Right kidney (tissue), 1 donor: ENCODE data around the gene INTS7.
"Not testable (repeated sequence)": the region's sequence is repeated elsewhere in the genome, so short reads cannot be mapped to it uniquely, and the experiment has no call there.

Source experiments
- DNase-seq: peaks from one replicate; pipeline ENCODE4 v3.0.0-alpha.2; 2016

The INTS7 gene

DNA sequence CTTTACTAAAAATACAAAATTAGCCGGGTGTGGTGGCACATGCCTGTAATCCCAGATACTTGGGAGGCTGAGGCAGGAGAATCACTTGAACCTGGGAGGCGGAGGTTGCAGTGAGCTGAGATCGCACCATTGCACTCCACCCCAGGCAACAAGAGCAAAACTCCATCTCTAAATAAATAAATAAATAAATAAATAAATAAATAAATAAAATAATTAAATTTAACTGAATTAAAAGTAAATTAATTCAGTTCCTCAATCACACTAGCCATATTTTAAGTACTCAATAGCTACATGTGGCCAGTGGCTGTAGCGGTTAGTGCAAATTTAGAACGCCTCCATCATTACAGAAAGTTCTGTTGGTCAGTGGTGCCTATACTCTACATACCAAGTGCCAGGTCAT lies 97.9 kb downstream of the INTS7 start:
- not testable (repeated sequence) for DNase-seq

GRCh38 chr1:211935448-211935970 lies 99.8 kb downstream of the INTS7 start:
- no peak for DNase-seq

DNA sequence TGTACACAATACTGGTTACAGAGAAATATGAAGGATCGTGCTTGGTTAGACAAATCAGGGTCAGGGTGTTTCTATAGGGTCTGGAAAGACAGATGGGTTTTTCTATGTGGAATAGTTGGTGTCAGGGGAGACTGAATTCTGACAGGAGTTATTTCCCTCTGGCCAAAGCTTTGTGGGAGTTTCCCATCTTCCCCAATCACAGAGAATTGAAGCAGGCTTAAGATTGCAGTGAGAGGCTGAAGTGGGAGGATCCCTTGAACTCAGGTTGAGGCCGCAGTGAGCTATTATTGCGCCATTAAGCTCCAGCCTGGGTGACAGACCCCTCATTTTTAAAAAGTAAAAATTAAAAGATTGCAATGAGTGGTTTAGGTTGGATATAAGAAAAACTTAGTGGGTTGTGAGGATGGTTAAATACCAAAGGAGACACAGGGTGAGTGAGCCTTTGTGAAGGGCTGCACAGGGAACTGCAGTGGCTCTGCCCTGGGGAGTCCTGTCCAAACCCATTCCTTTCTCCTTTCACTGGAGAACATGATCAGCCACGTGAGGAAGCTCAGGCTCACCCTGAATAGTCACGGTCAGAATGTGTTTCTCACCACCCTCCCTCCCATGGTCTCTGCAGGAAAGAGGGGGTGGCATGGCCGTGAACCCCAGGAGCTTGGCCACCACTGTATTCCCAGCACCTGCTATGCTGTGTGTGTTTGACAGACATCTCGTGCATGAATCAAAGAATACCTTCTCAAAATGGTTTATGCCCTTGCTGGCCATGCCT lies 101.2 kb downstream of the INTS7 start:
- DNase-seq: no peak

DNA sequence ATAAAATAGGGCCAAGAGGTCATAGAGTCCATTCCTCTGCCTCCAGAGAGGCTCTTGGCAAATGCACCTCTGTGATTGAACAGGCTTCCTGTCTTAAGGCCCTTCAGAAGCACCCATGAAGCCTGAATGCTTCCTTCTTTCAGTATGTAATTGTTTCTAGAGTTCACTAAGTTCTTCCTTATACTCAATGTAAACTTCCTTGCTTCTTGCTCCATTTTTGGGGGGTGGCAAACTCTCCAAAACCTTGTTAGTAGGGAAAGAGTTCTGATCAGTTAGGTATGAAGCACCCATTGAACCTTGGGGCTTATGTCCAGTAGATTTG lies 102.5 kb downstream of the INTS7 start:
- DNase-seq: no peak

- DNase-seq: no peak
These were observed 103.0 kb downstream of the INTS7 start for GRCh38 chr1:211932231-211932932.

DNA sequence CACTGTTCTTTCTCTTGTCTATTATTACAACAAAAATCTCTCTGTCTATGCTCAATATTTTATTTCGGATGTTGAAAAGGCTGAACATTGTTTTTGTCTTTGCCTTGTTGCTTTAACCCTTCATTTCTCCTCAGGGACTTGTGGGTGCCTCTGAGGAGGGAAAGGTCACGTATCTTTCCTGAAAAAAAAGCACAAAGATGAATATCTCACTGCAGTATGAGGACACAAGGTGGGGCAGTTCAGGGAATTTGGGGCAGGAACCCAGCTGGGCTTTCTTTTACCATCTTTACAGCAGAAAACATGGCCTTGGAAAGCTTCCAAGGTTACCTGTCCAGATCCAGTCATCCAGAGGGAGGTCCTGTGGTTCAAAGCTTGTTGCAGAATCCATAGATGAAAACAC lies 105.7 kb downstream of the INTS7 start:
- no peak for DNase-seq

DNA sequence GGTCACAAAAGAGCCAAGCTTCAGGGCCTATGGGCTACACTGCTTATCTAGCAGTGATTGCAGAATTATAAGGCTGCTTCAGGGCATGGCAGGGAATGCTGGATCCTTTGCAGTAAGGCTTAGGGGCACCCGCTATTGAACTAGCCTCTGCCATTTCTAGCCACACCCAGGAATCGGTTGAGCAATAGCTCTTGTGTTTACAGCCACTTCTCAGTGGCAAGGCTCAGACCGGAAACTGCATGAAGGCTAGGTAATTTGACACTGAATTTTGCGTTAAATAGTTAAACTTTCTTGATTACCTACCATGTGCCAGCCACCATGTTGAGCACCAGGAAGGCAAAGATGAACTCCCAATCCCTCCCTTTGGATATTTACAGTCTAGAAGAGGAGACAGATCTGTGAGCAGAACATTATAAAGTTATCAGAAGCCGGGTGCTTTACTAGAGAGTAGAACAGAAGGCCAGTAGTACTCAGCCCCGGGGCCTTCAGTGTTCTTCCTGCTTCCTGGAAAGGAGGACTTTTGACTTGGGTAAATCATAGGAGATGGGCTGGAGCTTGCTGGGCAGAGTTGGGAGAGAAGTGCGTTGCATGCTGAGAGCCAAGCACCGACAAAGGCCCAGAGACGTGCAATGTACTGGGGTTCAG lies 106.2 kb downstream of the INTS7 start:
- DNase-seq: no peak

DNA sequence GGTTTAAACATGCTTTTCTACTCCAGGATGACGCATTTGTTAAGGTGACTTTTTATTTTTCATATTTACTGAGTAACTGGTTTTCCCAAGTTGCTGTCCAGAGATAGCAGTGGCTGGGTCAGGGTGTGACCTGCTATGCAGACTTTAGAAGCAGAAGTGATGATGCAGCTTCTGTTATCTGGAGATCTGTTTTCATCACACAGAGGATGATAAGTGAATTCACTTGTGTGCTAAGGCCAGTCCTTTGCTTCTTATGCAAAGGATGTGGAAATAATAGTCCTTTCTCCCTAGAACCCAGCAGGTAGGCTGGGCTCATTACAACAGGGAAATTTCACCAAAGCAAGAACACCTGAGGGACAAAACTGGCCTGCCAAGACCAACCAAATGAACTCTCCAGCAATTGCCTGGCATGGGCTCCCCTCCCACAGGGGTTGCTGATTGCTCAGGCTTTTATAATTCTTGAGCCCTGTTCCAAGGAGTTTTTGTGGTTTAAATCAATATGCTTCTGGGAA lies 107.0 kb downstream of the INTS7 start:
- no peak for DNase-seq

DNA sequence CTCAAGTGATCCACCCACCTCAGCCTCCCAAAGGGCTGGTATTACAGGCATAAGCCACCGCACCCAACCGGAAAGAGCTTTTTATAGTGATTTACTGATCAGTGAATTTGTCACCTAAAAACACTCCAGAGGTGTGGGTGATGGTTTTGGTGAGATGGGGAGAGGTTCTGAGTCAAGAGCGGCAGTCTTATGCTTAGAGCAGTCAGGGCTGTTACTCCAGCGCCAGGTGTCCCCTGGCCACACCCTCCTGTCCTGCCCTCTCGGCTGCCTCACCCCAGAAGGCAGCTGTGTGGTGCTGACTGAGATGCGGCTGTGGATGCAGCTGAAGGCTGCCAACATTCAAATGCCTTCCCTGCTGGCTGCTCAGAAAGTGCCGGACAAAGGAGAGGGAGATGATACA lies 110.3 kb downstream of the INTS7 start:
- no peak for DNase-seq

GRCh38 chr1:211924256-211924655 lies 111.1 kb downstream of the INTS7 start:
- no peak for DNase-seq

GRCh38 chr1:211923095-211923494 lies 112.3 kb downstream of the INTS7 start:
- DNase-seq: no peak

GRCh38 chr1:211921579-211922095 lies 113.7 kb downstream of the INTS7 start:
- no peak for DNase-seq

GRCh38 chr1:211920602-211921226 lies 114.6 kb downstream of the INTS7 start:
- no peak for DNase-seq

DNA sequence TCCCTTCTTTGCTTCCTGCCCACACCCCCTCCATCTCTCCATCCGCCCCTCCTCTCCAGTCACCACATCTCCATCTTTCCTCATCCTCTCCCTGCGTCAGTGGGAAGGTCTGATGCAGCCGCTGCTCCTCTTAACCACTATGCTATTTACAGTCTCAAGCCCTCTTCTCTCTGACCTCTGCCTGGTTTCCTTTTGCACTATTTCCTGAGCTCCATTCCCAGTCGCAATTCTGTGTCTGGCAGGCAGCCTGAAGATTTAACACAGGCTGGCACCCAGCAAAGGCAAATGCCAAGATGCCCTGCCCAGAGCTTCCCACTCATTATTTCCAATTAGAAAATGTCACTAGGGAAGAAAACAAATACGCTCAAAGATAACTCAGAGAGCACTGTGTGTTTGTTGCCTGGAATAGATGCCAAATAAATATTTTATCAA lies 115.2 kb downstream of the INTS7 start:
- DNase-seq: no peak

DNA sequence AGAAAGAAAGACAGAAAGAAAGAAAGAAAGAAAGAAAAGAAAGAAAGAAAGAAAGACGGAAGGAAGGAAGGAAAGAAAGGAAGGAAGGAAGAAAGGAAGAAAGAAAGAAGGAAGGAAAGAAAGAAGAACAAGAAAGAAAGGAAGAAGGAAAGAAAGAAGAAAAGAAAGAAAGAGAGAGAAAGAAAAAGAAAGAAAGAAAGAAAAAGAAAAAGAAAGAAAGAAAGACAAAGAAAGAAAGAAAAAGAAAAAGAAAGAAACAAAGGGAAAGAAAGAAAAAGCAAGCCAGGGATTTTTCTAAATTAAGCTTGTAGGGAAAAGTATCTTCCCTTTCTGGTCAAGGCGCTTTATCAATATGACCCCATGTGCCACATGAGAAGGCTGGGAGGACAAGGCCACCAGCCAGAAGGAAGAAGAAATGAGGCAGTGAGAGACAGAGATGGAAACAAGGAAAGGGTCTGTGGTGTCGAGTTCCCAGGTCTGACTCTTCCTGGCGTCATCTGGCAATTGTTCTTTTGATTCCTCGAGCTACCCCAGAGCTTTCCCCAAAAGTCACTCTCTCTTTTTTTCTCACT lies 116.4 kb downstream of the INTS7 start:
- no peak for DNase-seq

- DNase-seq: not testable (repeated sequence)
These were observed 118.9 kb downstream of the INTS7 start for GRCh38 chr1:211916458-211916857.

DNA sequence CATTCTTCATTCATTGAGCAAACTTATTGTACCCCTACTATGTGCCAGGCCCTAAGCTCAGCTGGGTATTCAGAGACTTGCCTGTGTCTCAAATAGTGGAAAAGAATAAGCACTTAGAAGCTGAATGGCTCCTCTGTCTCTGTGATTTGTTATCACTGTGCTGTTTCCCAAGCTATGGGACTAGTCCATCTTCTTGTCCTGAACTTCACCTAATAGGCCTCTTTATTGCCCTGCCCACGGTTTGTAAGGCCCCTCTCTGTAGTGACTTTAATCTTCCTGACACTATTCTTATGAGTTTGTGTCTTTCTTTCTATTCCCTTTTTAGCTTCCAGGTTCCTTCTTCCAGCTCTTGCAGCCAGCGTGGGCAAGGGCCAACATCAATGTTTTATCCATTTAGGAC lies 119.4 kb downstream of the INTS7 start:
- no peak for DNase-seq

- no peak for DNase-seq
These were observed 122.4 kb downstream of the INTS7 start for GRCh38 chr1:211912844-211913432.

DNA sequence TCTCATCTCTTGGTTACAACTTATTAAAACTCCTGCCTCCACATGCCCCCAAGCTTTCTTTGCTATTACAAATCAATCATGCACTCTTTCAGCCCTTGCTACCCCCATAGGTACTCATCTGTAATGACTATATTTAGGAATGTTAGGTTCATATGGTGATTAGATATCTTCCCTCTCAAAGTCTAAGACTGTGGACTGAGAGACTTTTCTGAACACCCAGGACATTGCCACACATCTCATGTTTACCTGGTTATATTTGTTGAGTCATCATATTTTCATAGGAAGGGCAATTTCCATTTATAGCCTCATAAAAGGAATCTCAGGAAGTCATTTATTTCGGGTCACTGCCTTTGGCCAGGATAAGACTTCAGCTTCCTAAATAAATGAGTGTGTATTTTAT lies 123.3 kb downstream of the INTS7 start:
- no peak for DNase-seq

DNA sequence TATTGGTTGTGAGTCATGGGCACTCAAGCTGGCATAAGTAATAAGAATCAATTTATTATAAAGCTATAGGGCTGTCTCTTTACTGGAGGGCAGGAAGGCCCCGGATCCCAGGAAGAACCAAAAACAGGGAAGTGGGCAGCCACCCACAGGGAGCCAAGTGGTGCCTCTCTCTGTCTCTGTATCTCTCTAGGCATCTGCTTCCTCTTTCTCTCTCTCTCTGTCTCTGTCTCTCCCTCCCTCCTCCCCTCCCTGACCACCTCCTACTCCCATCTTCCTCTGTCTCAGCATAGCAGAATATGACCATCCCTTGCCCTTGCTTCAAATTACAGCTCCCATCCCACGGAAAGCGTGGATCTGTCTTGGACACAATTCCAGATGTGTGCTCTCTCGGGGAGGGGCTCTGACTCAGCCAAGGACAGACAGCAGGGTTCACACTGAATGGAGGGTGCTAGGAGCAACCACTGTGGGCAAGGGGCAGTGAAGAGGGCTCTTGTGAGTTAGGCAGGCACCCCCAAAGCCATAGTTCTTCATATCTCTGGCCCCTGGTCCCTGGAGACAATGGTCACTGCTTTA lies 124.4 kb downstream of the INTS7 start:
- no peak for DNase-seq
